Measurements from ENCODE around the gene CENPP.

CENPP gene

GRCh38 chr9:92669527-92669889 lies 343.8 kb downstream of the CENPP start:
- H3K9me3 Mint-ChIP-seq: no peaks in the 10 kb centered on the region
- H3K4me3 Mint-ChIP-seq: peak overlapping the region; percentile 90
- H3K36me3 Mint-ChIP-seq: peaks cover 31% of the 10 kb centered on the region
- ATAC-seq: peak; percentile 57
- no peaks in the 10 kb centered on the region for H3K27me3 Mint-ChIP-seq
- peaks cover 54% of the 10 kb centered on the region for H3K4me1 Mint-ChIP-seq
- H3K27ac Mint-ChIP-seq: peak overlapping the region; percentile 87

Data from stimulated activated memory B cell treated with anti-CD40 and anti-IgM and Interleukin-4, amounts not matched to agents 10 μg/mL and 1 μg/mL and 100 μg/mL, for 72 hours (primary cell).